GM23338 (cell line): ENCODE measurements around the gene SELENOS. TPM values are rescaled to one million over a fixed set of nuclear protein-coding genes. Genes with fewer than 3 reads are reported as not detected.

Source experiments
- ATAC-seq: fragments of 200-7000 bp; cut with Tn5 transposase; 3 replicates; pipeline ENCODE4 v1.9.1; 2020
- DNase-seq: peaks from one replicate; pipeline ENCODE4 v3.0.0-alpha.2; 2015; ENCODE audit warnings: low spot score
- H2AFZ ChIP-seq: fragments of 200-600 bp; sonication (generic); 2 replicates; pipeline ENCODE4 v1.8.0; 2016; ENCODE audit warnings: antibody characterized with exemption, mild to moderate bottlenecking, moderate library complexity
- H3F3A ChIP-seq: fragments of 200-600 bp; sonication (generic); replicated peaks from 2 replicates; pipeline ENCODE4 v1.8.0; 2017; ENCODE audit warnings: antibody characterized with exemption, mixed run types, low read depth
- H3K27ac ChIP-seq: fragments of 200-600 bp; sonication (generic); 2 replicates; pipeline ENCODE4 v1.6.1; 2016; ENCODE audit warnings: low read depth
- H3K27me3 ChIP-seq: fragments of 200-600 bp; sonication (generic); 2 replicates; pipeline ENCODE4 v1.8.0; 2016; ENCODE audit warnings: mild to moderate bottlenecking, mixed run types, moderate library complexity; ENCODE audit not compliant: insufficient read depth
- H3K36me3 ChIP-seq: fragments of 200-600 bp; sonication (generic); 2 replicates; pipeline ENCODE4 v1.8.0; 2016; ENCODE audit warnings: mild to moderate bottlenecking; ENCODE audit not compliant: insufficient read depth
- H3K4me1 ChIP-seq: fragments of 200-600 bp; sonication (generic); 2 replicates; pipeline ENCODE4 v1.8.0; 2016; ENCODE audit warnings: mild to moderate bottlenecking, moderate library complexity; ENCODE audit not compliant: insufficient read depth
- H3K4me2 ChIP-seq: fragments of 200-600 bp; sonication (generic); 2 replicates; pipeline ENCODE4 v1.7.1; 2017; ENCODE audit warnings: mixed run types
- H3K4me3 ChIP-seq: fragments of 200-600 bp; sonication (generic); 2 replicates; pipeline ENCODE4 v1.6.1; 2016; ENCODE audit warnings: mixed run types
- H3K79me2 ChIP-seq: fragments of 200-600 bp; sonication (generic); replicated peaks from 2 replicates; pipeline ENCODE4 v1.8.0; 2017; ENCODE audit warnings: mild to moderate bottlenecking; ENCODE audit not compliant: insufficient read depth
- H3K9me2 ChIP-seq: fragments of 200-600 bp; sonication (generic); 2 replicates; pipeline ENCODE4 v1.8.0; 2017; ENCODE audit not compliant: insufficient read depth
- H4K20me1 ChIP-seq: fragments of 200-600 bp; sonication (generic); replicated peaks from 2 replicates; pipeline ENCODE4 v1.8.0; 2017; ENCODE audit warnings: mild to moderate bottlenecking; ENCODE audit not compliant: insufficient read depth
- H3K27ac Mint-ChIP-seq: 2 replicates; pipeline ENCODE4 v1.8.0; 2020; ENCODE audit warnings: inconsistent platforms, mild to moderate bottlenecking, moderate library complexity, mixed read lengths
- H3K27me3 Mint-ChIP-seq: 3 replicates; pipeline ENCODE4 v1.8.0; 2022; ENCODE audit warnings: low read depth, mild to moderate bottlenecking, moderate library complexity, mixed read lengths, inconsistent platforms; ENCODE audit not compliant: insufficient read depth, poor library complexity
- H3K36me3 Mint-ChIP-seq: 3 replicates; pipeline ENCODE4 v1.8.0; 2021; ENCODE audit warnings: low read depth, mild to moderate bottlenecking, inconsistent platforms, moderate library complexity, mixed read lengths
- H3K4me1 Mint-ChIP-seq: 3 replicates; pipeline ENCODE4 v1.8.0; 2020; ENCODE audit warnings: mild to moderate bottlenecking, inconsistent platforms, mixed read lengths
- H3K4me3 Mint-ChIP-seq: 3 replicates; pipeline ENCODE4 v1.8.0; 2021; ENCODE audit warnings: moderate library complexity, mild to moderate bottlenecking, inconsistent platforms, mixed read lengths
- H3K9me3 Mint-ChIP-seq: 3 replicates; pipeline ENCODE4 v1.8.0; 2020; ENCODE audit warnings: moderate library complexity, mild to moderate bottlenecking, inconsistent platforms, mixed read lengths
- CTCF ChIP-seq, 2 experiments: fragments of 200-600 bp in 1 of 2; sonication (generic) in 1 of 2; conservative IDR thresholded peaks; 2 replicates each; pipeline versions ENCODE4 v1.5.1 to v1.6.1; 2016 to 2017; ENCODE audit warnings: antibody characterized with exemption in 2 of 2, low read depth in 2 of 2, mild to moderate bottlenecking in 2 of 2, moderate library complexity in 1 of 2
- ETS1 ChIP-seq: IDR thresholded peaks from 2 replicates; pipeline ENCODE4 v1.6.1; 2016; ENCODE audit warnings: antibody characterized with exemption
- EZH2 ChIP-seq: fragments of 200-600 bp; sonication (generic); IDR thresholded peaks from one replicate; pipeline ENCODE4 v1.8.0; 2017; ENCODE audit warnings: antibody characterized with exemption, mild to moderate bottlenecking, low read depth; ENCODE audit not compliant: unreplicated experiment
- JUNB ChIP-seq: IDR thresholded peaks from one replicate; pipeline ENCODE4 v1.6.1; 2016; ENCODE audit warnings: antibody characterized with exemption; ENCODE audit not compliant: unreplicated experiment
- NANOG ChIP-seq: IDR thresholded peaks from 2 replicates; pipeline ENCODE4 v1.6.1; 2016; ENCODE audit warnings: antibody characterized with exemption, borderline replicate concordance
- POLR2AphosphoS5 ChIP-seq: IDR thresholded peaks from 2 replicates; pipeline ENCODE4 v1.6.1; 2016; ENCODE audit warnings: antibody characterized with exemption, low read depth
- REST ChIP-seq: IDR thresholded peaks from one replicate; pipeline ENCODE4 v1.6.1; 2018; ENCODE audit warnings: antibody characterized with exemption; ENCODE audit not compliant: unreplicated experiment
- STAT1 ChIP-seq: IDR thresholded peaks from one replicate; pipeline ENCODE4 v1.6.1; 2016; ENCODE audit warnings: antibody characterized with exemption; ENCODE audit not compliant: unreplicated experiment
- ZNF114 ChIP-seq: fragments of 250-450 bp; sonication (Bioruptor Pico); IDR thresholded peaks from 2 replicates; pipeline ENCODE4 v1.5.0; 2020; ENCODE audit warnings: mild to moderate bottlenecking, moderate library complexity
- ZNF331 ChIP-seq: fragments of 250-450 bp; sonication (Bioruptor Pico); IDR thresholded peaks from 2 replicates; pipeline ENCODE4 v1.5.0; 2020; ENCODE audit warnings: low read depth, mild to moderate bottlenecking, moderate library complexity
- ZNF462 ChIP-seq: fragments of 250-450 bp; sonication (Bioruptor Pico); IDR thresholded peaks from 2 replicates; pipeline ENCODE4 v1.5.0; 2020; ENCODE audit warnings: mild to moderate bottlenecking, moderate library complexity
- polyA plus RNA-seq: library from polyadenylated mRNA; unstranded; fragments of >200 nt; fragmentation: Nextera tagmentation; extraction: Ambion mirVana; gene quantifications from 2 replicates; pipeline ENCODE4 v1.2.1, GENCODE V29; 2016
- total RNA-seq: library from RNA; depleted of rRNA; stranded (reverse); fragments of >200 nt; shearing (Covaris generic); gene quantifications from 2 replicates; pipeline ENCODE4 v1.2.3, GENCODE V29; 2014

The SELENOS gene
- total and polyA plus RNA-seq, 2 experiments from 2014 or later = 37.0 to 106 TPM

- H3K27me3 ChIP-seq = no peaks in the 10 kb centered on the region
- no peaks in the 10 kb centered on the region; the same call in none of the 2 replicates for H3K36me3 ChIP-seq
- H3K4me1 Mint-ChIP-seq = peaks cover 67% of the 10 kb centered on the region
- TF ChIP-seq EZH2 (no peak), NANOG (no peak), ZNF114 (no peak), ZNF331 (CRISPR knock-in tag) (no peak), ETS1 (no peak), CTCF (conservative IDR thresholded peaks at IDR 0.05; ENCODE audit: low read depth in 2 of 2) (no peak), JUNB (no peak), POLR2AphosphoS5 (no peak), ZNF462 (no peak), STAT1 (no peak), REST (no peak)
- no peak overlapping the region for H3K4me2 ChIP-seq
- peaks cover 76% of the 10 kb centered on the region for H4K20me1 ChIP-seq
- H3K27ac ChIP-seq = no peak overlapping the region
- ATAC-seq = peak; percentile 70
- no peaks in the 10 kb centered on the region for H3K9me2 ChIP-seq
- peaks cover 58% of the 10 kb centered on the region for H3K4me1 ChIP-seq
- H3K4me3 ChIP-seq = no peak overlapping the region
- H3K27ac Mint-ChIP-seq = no peak overlapping the region
- H3K27me3 Mint-ChIP-seq = no peaks in the 10 kb centered on the region
- peaks cover 100% of the 10 kb centered on the region for H3K79me2 ChIP-seq
- no peaks in the 10 kb centered on the region for H3K9me3 Mint-ChIP-seq
- no peak overlapping the region for H2AFZ ChIP-seq
- no peak overlapping the region for H3K4me3 Mint-ChIP-seq
- H3K36me3 Mint-ChIP-seq = peaks cover 3% of the 10 kb centered on the region; the same call in 1 of the 3 replicates
- DNase-seq = no peak
- H3F3A ChIP-seq = no peaks in the 10 kb centered on the region
Measured at GRCh38 chr15:101242999-101243336, 34.3 kb downstream of the SELENOS start.
